Loucy (cell line): ENCODE data around the gene URGCP.

Experiments
- EZH2phosphoT487 ChIP-seq: fragments of 200-600 bp; IDR thresholded peaks from 2 replicates; pipeline ENCODE4 v1.6.1; 2018; ENCODE audit warnings: antibody characterized with exemption, mild to moderate bottlenecking, moderate library complexity, borderline replicate concordance
- TF ChIP-seq, protein P1 (sequence below): fragments of 200-600 bp; sonication (generic); conservative IDR thresholded peaks from 2 replicates; pipeline ENCODE4 v1.5.1; 2014; ENCODE audit warnings: mild to moderate bottlenecking, antibody characterized with exemption, low read length

DNA sequence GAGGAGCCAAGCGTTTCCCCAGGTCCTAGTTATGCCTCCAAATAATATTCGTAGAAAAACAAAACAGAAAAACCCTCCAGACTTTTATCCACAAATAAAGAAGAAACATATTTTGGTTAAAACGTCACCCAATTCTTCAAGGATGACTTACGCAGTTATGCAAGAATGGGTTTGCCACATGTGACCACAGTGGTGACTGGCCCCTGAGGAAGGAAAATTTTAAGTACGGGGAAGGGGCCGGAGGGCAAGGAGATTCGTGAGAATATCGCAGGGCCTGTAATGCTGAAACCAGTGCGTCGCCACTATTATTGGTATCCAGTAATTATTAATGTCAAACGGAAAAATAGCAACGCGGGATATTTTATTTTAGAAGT, 36.5 kb downstream of the URGCP start:
- TF ChIP-seq, protein P1, sequence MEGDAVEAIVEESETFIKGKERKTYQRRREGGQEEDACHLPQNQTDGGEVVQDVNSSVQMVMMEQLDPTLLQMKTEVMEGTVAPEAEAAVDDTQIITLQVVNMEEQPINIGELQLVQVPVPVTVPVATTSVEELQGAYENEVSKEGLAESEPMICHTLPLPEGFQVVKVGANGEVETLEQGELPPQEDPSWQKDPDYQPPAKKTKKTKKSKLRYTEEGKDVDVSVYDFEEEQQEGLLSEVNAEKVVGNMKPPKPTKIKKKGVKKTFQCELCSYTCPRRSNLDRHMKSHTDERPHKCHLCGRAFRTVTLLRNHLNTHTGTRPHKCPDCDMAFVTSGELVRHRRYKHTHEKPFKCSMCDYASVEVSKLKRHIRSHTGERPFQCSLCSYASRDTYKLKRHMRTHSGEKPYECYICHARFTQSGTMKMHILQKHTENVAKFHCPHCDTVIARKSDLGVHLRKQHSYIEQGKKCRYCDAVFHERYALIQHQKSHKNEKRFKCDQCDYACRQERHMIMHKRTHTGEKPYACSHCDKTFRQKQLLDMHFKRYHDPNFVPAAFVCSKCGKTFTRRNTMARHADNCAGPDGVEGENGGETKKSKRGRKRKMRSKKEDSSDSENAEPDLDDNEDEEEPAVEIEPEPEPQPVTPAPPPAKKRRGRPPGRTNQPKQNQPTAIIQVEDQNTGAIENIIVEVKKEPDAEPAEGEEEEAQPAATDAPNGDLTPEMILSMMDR, result no peak
- no peak for TF ChIP-seq EZH2phosphoT487
